Right lobe of liver (tissue), 4 donors: ENCODE data around the gene ZMYM4.

ENCODE experiments used
- POLR2A ChIP-seq: fragments of 450-650 bp; IDR thresholded peaks from one replicate; pipeline ENCODE4 v1.6.1; 2017; ENCODE audit warnings: antibody characterized with exemption, mild to moderate bottlenecking
- TF ChIP-seq, protein P1 (sequence below), 4 donors: fragments of 200-600 bp in 3 of 4; fragments of 450-650 bp in 1 of 4; IDR thresholded peaks; one replicate each; pipeline versions ENCODE4 v1.5.1 to v1.8.0; 2016 to 2022; ENCODE audit warnings: antibody characterized with exemption in 4 of 4, mild to moderate bottlenecking in 2 of 4
- donor health status: DM: no; HTN: no; CAD: no.
- donor health status: DM: no; HTN: no; CAD: no.
- donor health status: DM: no; HTN: yes; CAD: no.

- TF ChIP-seq, protein P1, sequence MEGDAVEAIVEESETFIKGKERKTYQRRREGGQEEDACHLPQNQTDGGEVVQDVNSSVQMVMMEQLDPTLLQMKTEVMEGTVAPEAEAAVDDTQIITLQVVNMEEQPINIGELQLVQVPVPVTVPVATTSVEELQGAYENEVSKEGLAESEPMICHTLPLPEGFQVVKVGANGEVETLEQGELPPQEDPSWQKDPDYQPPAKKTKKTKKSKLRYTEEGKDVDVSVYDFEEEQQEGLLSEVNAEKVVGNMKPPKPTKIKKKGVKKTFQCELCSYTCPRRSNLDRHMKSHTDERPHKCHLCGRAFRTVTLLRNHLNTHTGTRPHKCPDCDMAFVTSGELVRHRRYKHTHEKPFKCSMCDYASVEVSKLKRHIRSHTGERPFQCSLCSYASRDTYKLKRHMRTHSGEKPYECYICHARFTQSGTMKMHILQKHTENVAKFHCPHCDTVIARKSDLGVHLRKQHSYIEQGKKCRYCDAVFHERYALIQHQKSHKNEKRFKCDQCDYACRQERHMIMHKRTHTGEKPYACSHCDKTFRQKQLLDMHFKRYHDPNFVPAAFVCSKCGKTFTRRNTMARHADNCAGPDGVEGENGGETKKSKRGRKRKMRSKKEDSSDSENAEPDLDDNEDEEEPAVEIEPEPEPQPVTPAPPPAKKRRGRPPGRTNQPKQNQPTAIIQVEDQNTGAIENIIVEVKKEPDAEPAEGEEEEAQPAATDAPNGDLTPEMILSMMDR (IDR thresholded peaks at IDR 0.05) = no peak
- no peak for TF ChIP-seq POLR2A
Observed at GRCh38 chr1:35350872-35351271, 82.4 kb downstream of the ZMYM4 start.
